GM19455 (cell line): Measurements from ENCODE around the gene ATP2C1.
"Not testable (repeated sequence)": the region's sequence is repeated elsewhere in the genome, so short reads cannot be mapped to it uniquely, and the experiment has no call there.

Experiments used
- ATAC-seq: cut with Tn5 transposase; IDR thresholded peaks from one replicate; pipeline ENCODE4 v1.9.1; 2021; ENCODE audit not compliant: unreplicated experiment

Gene ATP2C1

DNA sequence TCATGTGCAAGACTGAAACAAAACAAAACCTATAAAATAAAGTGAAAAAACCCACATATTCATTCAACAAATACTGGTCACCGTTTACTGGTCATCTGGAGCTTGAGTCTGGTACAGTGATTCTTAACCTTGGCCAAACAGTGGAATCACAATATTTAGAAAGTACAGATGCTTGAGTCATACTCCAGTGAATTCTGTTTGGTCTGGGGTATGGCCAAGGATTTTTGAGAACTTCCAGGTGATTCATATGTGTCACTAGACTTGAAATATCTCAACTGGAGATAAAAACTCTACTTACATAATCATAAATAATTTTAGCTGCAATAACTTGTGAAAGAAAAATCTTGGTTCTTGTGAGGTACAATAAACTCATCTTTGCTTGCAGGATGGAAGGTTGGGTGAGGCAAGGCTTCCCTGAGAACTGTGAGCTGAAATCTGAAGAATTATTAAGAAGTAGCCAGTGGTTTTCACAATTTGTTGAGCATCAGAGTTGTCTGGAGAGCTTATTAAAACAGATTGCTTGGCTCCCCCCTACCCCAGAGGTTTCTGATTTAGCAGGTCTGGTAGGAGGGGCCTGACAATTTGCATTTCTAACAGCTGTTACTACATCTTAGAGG lies 142.4 kb downstream of the ATP2C1 start:
- ATAC-seq: no peak

DNA sequence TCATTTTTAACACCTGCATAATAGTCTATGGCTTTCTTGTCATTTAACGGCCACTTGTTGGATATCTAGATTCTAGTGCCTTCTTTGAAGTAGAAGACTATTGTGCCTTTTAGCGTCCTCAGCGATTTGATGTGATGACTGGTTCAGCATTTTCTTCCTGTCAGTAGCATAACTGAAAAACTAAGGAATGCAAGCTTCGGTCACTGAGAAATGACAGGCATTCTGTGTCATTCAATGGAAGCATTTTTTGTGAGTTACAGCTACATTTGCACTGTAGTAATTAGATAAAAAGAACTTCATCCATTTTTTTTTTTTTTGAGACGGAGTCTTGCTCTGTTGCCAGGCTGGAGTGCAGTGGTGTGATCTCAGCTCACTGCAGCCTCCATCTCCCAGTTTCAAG lies 143.1 kb downstream of the ATP2C1 start:
- no peak for ATAC-seq

DNA sequence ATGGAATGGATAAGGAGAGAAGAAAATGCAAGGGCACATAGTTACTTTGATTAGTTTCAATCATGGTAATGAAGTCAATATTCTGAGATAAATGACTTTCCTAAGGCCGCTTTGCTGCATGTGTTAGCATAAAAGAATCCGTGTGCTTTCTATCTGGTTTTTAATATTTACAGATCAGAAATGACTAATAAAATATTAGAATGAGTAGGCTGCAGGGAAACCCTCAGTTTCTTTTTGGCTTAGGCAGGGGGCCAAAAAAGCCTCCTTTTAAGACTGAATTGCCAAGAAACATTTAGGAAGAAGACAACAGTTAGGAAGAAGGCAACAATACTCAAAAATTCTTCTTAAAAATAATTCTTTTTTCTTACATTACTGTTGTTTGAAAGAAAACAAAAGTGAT lies 144.4 kb downstream of the ATP2C1 start:
- no peak for ATAC-seq

- not testable (repeated sequence) for ATAC-seq
These were observed 148.5 kb downstream of the ATP2C1 start for GRCh38 chr3:131042271-131042985.

- ATAC-seq: no peak
These were observed 153.7 kb downstream of the ATP2C1 start for GRCh38 chr3:131047582-131047981.

GRCh38 chr3:131048030-131048429 lies 154.1 kb downstream of the ATP2C1 start:
- no peak for ATAC-seq

DNA sequence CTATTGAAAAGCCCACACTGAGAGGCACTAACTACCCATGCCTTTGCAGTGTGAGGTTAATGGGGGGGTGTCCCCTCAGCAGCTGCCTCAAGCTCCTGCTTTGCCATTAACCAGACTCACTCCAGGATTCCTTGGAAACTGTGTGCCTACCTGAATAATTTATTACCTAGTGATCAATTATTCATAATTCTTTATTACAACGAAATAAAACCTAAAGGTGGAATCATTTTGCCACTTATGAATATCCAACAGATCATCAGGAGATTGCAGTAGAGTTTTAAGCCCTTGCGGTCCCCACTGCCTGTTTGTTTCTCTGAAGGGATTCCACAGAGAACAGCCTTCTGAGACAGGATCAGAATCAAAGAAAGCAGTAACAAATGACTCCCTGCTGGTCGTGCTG lies 156.1 kb downstream of the ATP2C1 start:
- no peak for ATAC-seq

- ATAC-seq: no peak
These were observed 159.4 kb downstream of the ATP2C1 start for GRCh38 chr3:131053043-131053859.
